B cell (primary cell): ENCODE data around the gene PTGES. TPM values are rescaled to one million over a fixed set of nuclear protein-coding genes. Genes with fewer than 3 reads are reported as not detected.

Experiments
- ATAC-seq: fragments of 200-7000 bp; cut with Tn5 transposase; one replicate; pipeline ENCODE4 v1.10.0; 2021; ENCODE audit warnings: low read depth, mild to moderate bottlenecking, moderate number of reproducible peaks, moderate library complexity
- CTCF ChIA-PET: fragments of 350-600 bp; sonication (Branson Sonifier 250); formaldehyde crosslinking; loops from one replicate; lab custom pipeline; 2021; ENCODE audit warnings: antibody characterized with exemption, inconsistent platforms; lab: Charles Lee
- POLR2A ChIA-PET: fragments of 350-600 bp; sonication (Branson Sonifier 250); formaldehyde crosslinking; loops from one replicate; lab custom pipeline; 2021; ENCODE audit warnings: antibody characterized with exemption; lab: Charles Lee
- DNase-seq: peaks from one replicate; pipeline ENCODE4 v3.0.0; 2013
- H2AFZ ChIP-seq: 2 replicates; pipeline ENCODE4 v1.6.1; 2012; ENCODE audit warnings: mild to moderate bottlenecking, low read depth, low read length; ENCODE audit not compliant: insufficient read depth, poor library complexity, severe bottlenecking
- H3K27ac ChIP-seq, 2 donors: 1 replicate in 1 of 2; 2 replicates in 1 of 2; pipeline ENCODE4 v1.5.1; 2012 to 2013; ENCODE audit warnings: low read length in 2 of 2, mild to moderate bottlenecking in 2 of 2, moderate library complexity in 1 of 2
- H3K27me3 ChIP-seq, 4 experiments: fragments of 200-600 bp in 1 of 4; sonication (generic) in 1 of 4; replicated peaks in 1 of 4; 1 replicate in 2 of 4; 2 replicates in 2 of 4; pipeline versions ENCODE4 v1.6.1 to v1.7.0; 2013 to 2016; ENCODE audit warnings: low read length in 3 of 4, mild to moderate bottlenecking in 2 of 4, mixed read lengths in 1 of 4, moderate library complexity in 1 of 4; ENCODE audit not compliant: insufficient read depth in 4 of 4, control insufficient read depth in 3 of 4; ENCODE audit errors: control extremely low read depth in 1 of 4
- H3K36me3 ChIP-seq, 2 experiments: replicated peaks in 1 of 2; 1 replicate in 1 of 2; 2 replicates in 1 of 2; pipeline versions ENCODE4 v1.6.1 to v1.7.1; 2013; ENCODE audit warnings: low read length in 1 of 2; ENCODE audit not compliant: insufficient read depth in 2 of 2, control insufficient read depth in 1 of 2; ENCODE audit errors: control extremely low read depth in 1 of 2, extremely low read depth in 1 of 2
- H3K4me1 ChIP-seq, 2 donors: fragments of 200-600 bp in 1 of 2; sonication (generic) in 1 of 2; 1 replicate in 1 of 2; 2 replicates in 1 of 2; pipeline versions ENCODE4 v1.5.1 to v1.6.1; 2013 to 2017; ENCODE audit warnings: low read length in 2 of 2; ENCODE audit not compliant: control insufficient read depth in 2 of 2, insufficient read depth in 2 of 2
- H3K4me2 ChIP-seq: replicated peaks from 2 replicates; pipeline ENCODE3; 2012; ENCODE audit warnings: mild to moderate bottlenecking, low read depth, low read length; ENCODE audit not compliant: poor library complexity, severe bottlenecking
- H3K4me3 ChIP-seq, 5 experiments: fragments of 200-600 bp in 1 of 5; sonication (generic) in 1 of 5; 1 replicate in 3 of 5; 2 replicates in 2 of 5; pipeline versions ENCODE4 v1.5.1 to v1.7.0; 2011 to 2016; ENCODE audit warnings: low read length in 4 of 5, mild to moderate bottlenecking in 4 of 5, low read depth in 2 of 5, control low read depth in 1 of 5, moderate library complexity in 1 of 5; ENCODE audit not compliant: insufficient read depth in 1 of 5; ENCODE audit errors: control extremely low read depth in 1 of 5, extremely low read depth in 1 of 5
- H3K79me2 ChIP-seq: fragments of 200-600 bp; sonication (generic); one replicate; pipeline ENCODE4 v1.6.0; 2016; ENCODE audit warnings: low read length; ENCODE audit not compliant: control insufficient read depth, insufficient read depth
- H3K9ac ChIP-seq: fragments of 200-600 bp; sonication (generic); 2 replicates; pipeline ENCODE4 v1.6.1; 2017; ENCODE audit warnings: mild to moderate bottlenecking, low read length, moderate library complexity
- H3K9me3 ChIP-seq, 3 donors: one replicate each; pipeline versions ENCODE4 v1.6.1 to v1.7.1; 2013; ENCODE audit warnings: low read length in 2 of 3; ENCODE audit not compliant: control insufficient read depth in 2 of 3, insufficient read depth in 1 of 3; ENCODE audit errors: control extremely low read depth in 1 of 3
- H4K20me1 ChIP-seq: 2 replicates; pipeline ENCODE4 v1.6.0; 2012; ENCODE audit warnings: mild to moderate bottlenecking, low read length; ENCODE audit not compliant: insufficient read depth, control insufficient read depth, poor library complexity, severe bottlenecking
- H3K27ac Mint-ChIP-seq: one replicate; pipeline ENCODE4 v1.8.0; 2021; ENCODE audit warnings: mixed read lengths
- H3K27me3 Mint-ChIP-seq: one replicate; pipeline ENCODE4 v1.8.0; 2021; ENCODE audit warnings: mixed read lengths
- H3K4me1 Mint-ChIP-seq: one replicate; pipeline ENCODE4 v1.8.0; 2021; ENCODE audit warnings: mixed read lengths
- H3K4me3 Mint-ChIP-seq: one replicate; pipeline ENCODE4 v1.8.0; 2021; ENCODE audit warnings: mixed read lengths
- H3K9me3 Mint-ChIP-seq: one replicate; pipeline ENCODE4 v1.8.0; 2022; ENCODE audit warnings: mixed read lengths; ENCODE audit not compliant: insufficient read depth
- EZH2 ChIP-seq: IDR thresholded peaks from 2 replicates; pipeline ENCODE4 v1.6.1; 2012; ENCODE audit warnings: borderline replicate concordance, low read depth, mild to moderate bottlenecking, moderate library complexity, low read length; ENCODE audit not compliant: insufficient read depth, poor library complexity, severe bottlenecking
- WGBS: methylation state at CpG from one replicate; pipeline ENCODE4 v1.1.5; 2013; ENCODE audit warnings: missing lambda C conversion rate; ENCODE audit not compliant: insufficient coverage; 5-methylcytosine and 5-hydroxymethylcytosine counted together
- intact Hi-C: fragments of 100-400 bp; cut with micrococcal nuclease; formaldehyde crosslinking; loops from one replicate; pipeline ENCODE4 v1.10.0; 2022
- polyA plus RNA-seq: library from polyadenylated mRNA; depleted of rRNA; stranded (reverse); fragments of >200 nt; gene quantifications from 2 replicates; pipeline ENCODE4 v1.2.3, GENCODE V29; 2012
- total RNA-seq, 2 donors: library from RNA; stranded (reverse); fragments of 120-200 nt in 1 of 2; gene quantifications; 1 replicate in 1 of 2; 2 replicates in 1 of 2; pipeline versions ENCODE4 v1.2.3 to v1.2.4, GENCODE V29; 2013 to 2022
- TF ChIP-seq, protein P1 (sequence below): fragments of 200-600 bp; IDR thresholded peaks from one replicate; pipeline ENCODE4 v1.8.0; 2022; ENCODE audit warnings: antibody characterized with exemption, mild to moderate bottlenecking

Gene PTGES
- total and polyA plus RNA-seq, 2 donors (not counting 1 experiment from before 2014, with no cell fraction given): not detected

DNA sequence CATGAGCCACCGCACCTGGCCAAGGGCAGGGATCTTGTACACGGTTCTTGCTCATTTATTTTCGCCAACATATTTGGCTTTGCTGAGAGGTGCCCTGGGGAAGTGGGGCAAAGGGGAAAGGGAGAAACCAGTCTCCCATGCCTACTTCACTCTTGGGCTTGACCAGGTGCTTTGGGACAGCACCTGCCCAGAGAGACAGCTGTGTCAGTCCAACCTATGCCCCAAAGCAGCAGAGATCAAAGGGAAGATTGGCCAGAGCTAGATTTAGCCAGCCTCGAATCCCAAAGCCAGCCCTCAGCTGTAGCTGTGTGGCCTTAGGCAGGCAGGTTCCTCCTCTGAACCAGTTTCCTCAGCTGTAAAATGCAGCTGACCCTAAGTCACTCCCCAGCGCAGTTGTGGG is 2.3 kb upstream of the PTGES start:
- Histone ChIP-seq H3K27me3 (peaks cover 0 to 8% (median 3%) of the 10 kb centered on the region in 4 experiments), H3K4me3 (no peak overlapping the region), H3K9ac (no peak overlapping the region), H3K79me2 (no peaks in the 10 kb centered on the region), H3K27ac (no peak overlapping the region), H2AFZ (no peak overlapping the region), H3K9me3 (no peaks in the 10 kb centered on the region), H3K4me2 (no peak overlapping the region), H3K36me3 (no peaks in the 10 kb centered on the region), H3K4me1 (peaks cover 13% of the 10 kb centered on the region in 2 donors), H4K20me1 (no peaks in the 10 kb centered on the region)
- Mint-ChIP-seq H3K4me3 (no peak overlapping the region), H3K27ac (no peak overlapping the region), H3K9me3 (no peaks in the 10 kb centered on the region), H3K4me1 (peaks cover 14% of the 10 kb centered on the region), H3K27me3 (peaks cover 24% of the 10 kb centered on the region)
- ATAC-seq: no peak
- DNase-seq: no peak
- no peak for TF ChIP-seq EZH2
- TF ChIP-seq, protein P1, sequence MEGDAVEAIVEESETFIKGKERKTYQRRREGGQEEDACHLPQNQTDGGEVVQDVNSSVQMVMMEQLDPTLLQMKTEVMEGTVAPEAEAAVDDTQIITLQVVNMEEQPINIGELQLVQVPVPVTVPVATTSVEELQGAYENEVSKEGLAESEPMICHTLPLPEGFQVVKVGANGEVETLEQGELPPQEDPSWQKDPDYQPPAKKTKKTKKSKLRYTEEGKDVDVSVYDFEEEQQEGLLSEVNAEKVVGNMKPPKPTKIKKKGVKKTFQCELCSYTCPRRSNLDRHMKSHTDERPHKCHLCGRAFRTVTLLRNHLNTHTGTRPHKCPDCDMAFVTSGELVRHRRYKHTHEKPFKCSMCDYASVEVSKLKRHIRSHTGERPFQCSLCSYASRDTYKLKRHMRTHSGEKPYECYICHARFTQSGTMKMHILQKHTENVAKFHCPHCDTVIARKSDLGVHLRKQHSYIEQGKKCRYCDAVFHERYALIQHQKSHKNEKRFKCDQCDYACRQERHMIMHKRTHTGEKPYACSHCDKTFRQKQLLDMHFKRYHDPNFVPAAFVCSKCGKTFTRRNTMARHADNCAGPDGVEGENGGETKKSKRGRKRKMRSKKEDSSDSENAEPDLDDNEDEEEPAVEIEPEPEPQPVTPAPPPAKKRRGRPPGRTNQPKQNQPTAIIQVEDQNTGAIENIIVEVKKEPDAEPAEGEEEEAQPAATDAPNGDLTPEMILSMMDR: no peak
- intact Hi-C loops: no loop called here
- ChIA-PET POLR2A (interaction anchor here (0.7 kb wide), 1 partner anchor 168 kb away, joined by 5 read pairs; no protein-coding TSS in a partner anchor), CTCF (no interaction called here)
- whole genome bisulfite sequencing: 100% methylated on average over 1 of the region's 5 CpGs

DNA sequence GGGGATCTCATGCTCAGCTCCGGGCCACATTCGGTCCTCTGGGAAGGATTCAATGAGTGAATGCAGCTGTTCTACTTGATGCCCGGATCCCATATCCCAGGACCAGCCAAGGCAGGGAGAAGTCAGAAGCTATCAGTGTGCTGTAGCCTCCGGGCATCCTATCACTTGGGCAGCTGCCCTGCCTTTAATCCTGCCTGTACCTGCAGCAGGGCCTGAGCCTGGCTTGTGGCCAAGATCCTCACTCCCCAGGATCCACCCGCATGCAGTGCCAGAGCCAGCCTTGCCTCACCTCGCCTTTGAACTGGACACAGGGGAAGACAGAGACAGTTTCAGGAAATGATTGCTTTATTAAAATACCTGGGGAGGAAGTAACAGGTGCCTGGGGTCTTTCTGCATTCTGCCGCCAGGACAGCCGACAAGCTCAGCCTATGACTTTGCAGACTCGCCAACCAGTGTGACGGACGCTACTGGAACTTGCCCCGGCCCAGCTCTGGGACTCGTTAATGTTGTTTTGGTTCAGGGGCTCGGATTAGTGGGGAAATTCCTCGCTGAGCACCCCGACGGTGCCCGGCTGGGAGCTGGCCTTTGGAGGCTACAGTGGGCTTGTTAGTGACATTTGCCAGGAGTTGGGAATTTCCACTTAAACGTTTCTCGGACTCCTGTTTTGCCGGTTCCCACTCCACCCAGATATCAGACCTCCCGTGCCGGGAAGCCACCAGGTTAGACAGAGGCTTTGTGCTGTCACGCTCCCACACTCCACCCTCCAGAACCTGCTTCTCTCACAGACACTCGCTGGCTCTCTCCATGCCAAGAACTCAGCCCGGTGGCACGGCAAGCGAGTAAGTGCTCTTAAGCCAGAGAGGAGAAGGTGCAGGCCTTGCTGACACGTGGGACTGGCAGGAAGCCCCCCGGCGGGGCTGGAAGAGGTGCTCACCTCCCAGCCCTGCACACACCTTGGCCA is 721 bp downstream of the PTGES start:
- Mint-ChIP-seq H3K9me3 (no peaks in the 10 kb centered on the region), H3K27me3 (peaks cover 17% of the 10 kb centered on the region), H3K4me3 (no peak overlapping the region), H3K4me1 (peaks cover 5% of the 10 kb centered on the region), H3K27ac (no peak overlapping the region)
- DNase-seq (no peak), ATAC-seq (no peak)
- no peak for TF ChIP-seq EZH2
- TF ChIP-seq, protein P1: no peak
- no peaks in the 10 kb centered on the region for H3K36me3 ChIP-seq
- H3K27me3 ChIP-seq: peaks cover 0 to 8% (median 3%) of the 10 kb centered on the region in 4 experiments
- H2AFZ ChIP-seq: no peak overlapping the region
- no peak overlapping the region for H3K27ac ChIP-seq
- peaks cover 7 to 8% of the 10 kb centered on the region in 2 donors for H3K4me1 ChIP-seq
- 79% methylated on average over 28 of the region's 31 CpGs for WGBS
- peaks cover 0 to 4% (median 0%) of the 10 kb centered on the region in 3 donors for H3K9me3 ChIP-seq
- CTCF ChIA-PET: interaction anchor here (1.2 kb wide), 1 partner anchor 14 kb away, joined by 4 read pairs; no protein-coding TSS in a partner anchor
- POLR2A ChIA-PET: no interaction called here
- H3K4me2 ChIP-seq: no peak overlapping the region
- H4K20me1 ChIP-seq: no peaks in the 10 kb centered on the region
- intact Hi-C loops: no loop called here
- H3K4me3 ChIP-seq: no peak overlapping the region
- H3K79me2 ChIP-seq: no peaks in the 10 kb centered on the region
- no peak overlapping the region for H3K9ac ChIP-seq
